Trophoblast cell (in vitro differentiated cells and primary cell): Measurements from ENCODE around the gene RBP3.

Source experiments
- DNase-seq, 2 donors: peaks; one replicate each; pipeline ENCODE4 v3.0.0-alpha.2; 2016
- H2AFZ ChIP-seq: 2 replicates; pipeline ENCODE4 v1.6.1; 2013; ENCODE audit warnings: low read length, moderate library complexity, mild to moderate bottlenecking; ENCODE audit not compliant: insufficient read depth, poor library complexity
- H2AK5ac ChIP-seq: 2 replicates; pipeline ENCODE4 v1.6.1; 2013; ENCODE audit warnings: mild to moderate bottlenecking, low read length
- H2BK120ac ChIP-seq: 2 replicates; pipeline ENCODE4 v1.6.1; 2013; ENCODE audit warnings: low read length, mild to moderate bottlenecking, moderate library complexity; ENCODE audit not compliant: insufficient read depth, poor library complexity
- H2BK12ac ChIP-seq: 2 replicates; pipeline ENCODE4 v1.6.1; 2013; ENCODE audit warnings: mild to moderate bottlenecking, low read length, moderate library complexity
- H2BK5ac ChIP-seq: 2 replicates; pipeline ENCODE4 v1.6.1; 2013; ENCODE audit warnings: low read length, low read depth, moderate library complexity, mild to moderate bottlenecking; ENCODE audit not compliant: poor library complexity
- H3K14ac ChIP-seq: 2 replicates; pipeline ENCODE4 v1.6.1; 2013; ENCODE audit warnings: mild to moderate bottlenecking, low read length
- H3K18ac ChIP-seq: 2 replicates; pipeline ENCODE4 v1.6.1; 2013; ENCODE audit warnings: mild to moderate bottlenecking, low read length
- H3K23ac ChIP-seq: 2 replicates; pipeline ENCODE4 v1.6.1; 2013; ENCODE audit warnings: low read length
- H3K27ac ChIP-seq: 2 replicates; pipeline ENCODE4 v1.5.1; 2013; ENCODE audit warnings: low read depth, mild to moderate bottlenecking, inconsistent platforms, low read length, moderate library complexity
- H3K27me3 ChIP-seq: 2 replicates; pipeline ENCODE4 v1.6.1; 2013; ENCODE audit warnings: inconsistent platforms, mild to moderate bottlenecking, low read length, moderate library complexity; ENCODE audit not compliant: insufficient read depth
- H3K36me3 ChIP-seq, 2 experiments: 1 replicate in 1 of 2; 2 replicates in 1 of 2; pipeline ENCODE4 v1.6.1; 2013; ENCODE audit warnings: low read length in 2 of 2, mild to moderate bottlenecking in 2 of 2, moderate library complexity in 1 of 2; ENCODE audit not compliant: insufficient read depth in 2 of 2, control insufficient read depth in 1 of 2
- H3K4ac ChIP-seq: 2 replicates; pipeline ENCODE4 v1.6.1; 2013; ENCODE audit warnings: low read depth, mild to moderate bottlenecking, low read length, moderate library complexity
- H3K4me1 ChIP-seq, 2 experiments: 1 replicate in 1 of 2; 2 replicates in 1 of 2; pipeline ENCODE4 v1.6.1; 2013; ENCODE audit warnings: low read length in 2 of 2, mild to moderate bottlenecking in 2 of 2, moderate library complexity in 1 of 2; ENCODE audit not compliant: insufficient read depth in 2 of 2, control insufficient read depth in 1 of 2
- H3K4me2 ChIP-seq: 2 replicates; pipeline ENCODE4 v1.6.1; 2013; ENCODE audit warnings: inconsistent platforms, mild to moderate bottlenecking, low read length, moderate library complexity
- H3K4me3 ChIP-seq: 2 replicates; pipeline ENCODE4 v1.5.1; 2013; ENCODE audit warnings: mild to moderate bottlenecking, low read depth, low read length, inconsistent platforms
- H3K79me1 ChIP-seq: one replicate; pipeline ENCODE4 v1.6.1; 2013; ENCODE audit warnings: low read length
- H3K79me2 ChIP-seq: 2 replicates; pipeline ENCODE4 v1.6.1; 2013; ENCODE audit warnings: low read length, mild to moderate bottlenecking; ENCODE audit not compliant: control insufficient read depth, insufficient read depth, poor library complexity
- H3K9ac ChIP-seq: 2 replicates; pipeline ENCODE4 v1.6.1; 2013; ENCODE audit warnings: mild to moderate bottlenecking, low read length
- H3K9me3 ChIP-seq: 2 replicates; pipeline ENCODE4 v1.6.1; 2013; ENCODE audit warnings: low read depth, mild to moderate bottlenecking, control low read depth, inconsistent platforms, low read length; ENCODE audit not compliant: insufficient read depth
- H4K12ac ChIP-seq: 2 replicates; pipeline ENCODE4 v1.6.1; 2013; ENCODE audit warnings: low read depth, mild to moderate bottlenecking, low read length, moderate library complexity
- H4K8ac ChIP-seq: 2 replicates; pipeline ENCODE4 v1.6.1; 2013; ENCODE audit warnings: low read depth, mild to moderate bottlenecking, low read length, moderate library complexity
- H4K91ac ChIP-seq: one replicate; pipeline ENCODE4 v1.6.1; 2013; ENCODE audit warnings: low read depth, mild to moderate bottlenecking, low read length, moderate library complexity
- WGBS: extraction: QIAGEN DNeasy Blood & Tissue Kit; methylation state at CpG from one replicate; pipeline ENCODE4 v1.1.7; 2013; ENCODE audit warnings: missing lambda C conversion rate; ENCODE audit not compliant: insufficient read length, insufficient coverage; ENCODE audit errors: extremely low coverage; 5-methylcytosine and 5-hydroxymethylcytosine counted together

RBP3 gene

DNA sequence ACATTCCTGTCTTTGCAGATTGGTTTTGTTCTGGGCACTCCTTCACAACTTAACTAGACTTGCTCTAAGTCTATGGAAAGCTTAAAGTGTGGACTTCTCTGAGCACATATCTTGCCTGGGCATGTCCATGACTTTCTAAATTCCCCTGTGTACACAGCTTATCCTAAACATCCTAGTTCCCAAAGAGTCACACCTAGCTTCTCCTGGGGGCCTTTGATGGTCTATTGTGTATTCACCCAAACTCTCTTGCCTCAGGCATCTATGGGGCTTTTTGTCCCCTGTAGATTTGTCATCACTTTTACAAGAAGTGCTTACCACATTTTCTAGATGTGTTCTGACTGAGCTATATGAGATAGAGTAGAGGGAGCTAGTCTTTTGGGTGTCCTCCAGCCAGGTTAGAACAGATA lies 48.2 kb downstream of the RBP3 start:
- H3K27me3 ChIP-seq = no peaks in the 10 kb centered on the region
- no peak overlapping the region for H3K4me2 ChIP-seq
- H3K9ac ChIP-seq = no peak overlapping the region
- H3K79me2 ChIP-seq = no peaks in the 10 kb centered on the region
- H3K9me3 ChIP-seq = peaks cover 3% of the 10 kb centered on the region
- no peak overlapping the region for H3K18ac ChIP-seq
- H4K8ac ChIP-seq = no peak overlapping the region
- peak overlapping the region; percentile 59 for H2BK120ac ChIP-seq
- H4K12ac ChIP-seq = no peak overlapping the region
- H3K79me1 ChIP-seq = peaks cover 10% of the 10 kb centered on the region
- H3K4me3 ChIP-seq = no peak overlapping the region
- peak overlapping the region; percentile 29 for H2BK5ac ChIP-seq
- H3K4ac ChIP-seq = no peak overlapping the region
- no peak overlapping the region for H2AFZ ChIP-seq
- peak overlapping the region; percentile 36 for H4K91ac ChIP-seq
- no peaks in the 10 kb centered on the region for H3K36me3 ChIP-seq
- H2AK5ac ChIP-seq = no peak overlapping the region
- H3K27ac ChIP-seq = peak overlapping the region; percentile 68
- H3K4me1 ChIP-seq = peaks cover 6 to 11% of the 10 kb centered on the region in 2 experiments
- no peak for DNase-seq
- no peak overlapping the region for H3K23ac ChIP-seq
- H3K14ac ChIP-seq = peak overlapping the region; percentile 13
- peak overlapping the region; percentile 32 for H2BK12ac ChIP-seq

DNA sequence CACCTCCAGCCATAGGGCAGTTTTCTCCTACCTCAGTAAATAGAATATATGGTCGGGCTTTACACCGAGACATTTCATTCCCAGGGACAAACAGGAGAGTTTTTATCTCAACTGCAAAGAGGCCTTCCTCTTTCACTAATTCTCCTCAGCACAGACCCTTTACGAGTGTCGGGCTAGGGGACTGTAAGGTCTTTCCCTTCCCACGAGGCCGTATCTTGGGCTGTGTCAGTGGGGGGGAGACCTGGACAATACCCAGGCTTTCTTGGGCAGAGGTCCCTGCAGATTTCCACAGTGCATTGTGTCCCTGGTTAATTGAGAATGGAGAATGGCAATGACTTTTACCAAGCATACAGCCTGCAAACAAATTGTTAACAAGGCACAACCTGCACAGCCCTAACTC lies 49.1 kb downstream of the RBP3 start:
- Histone ChIP-seq H3K23ac (no peak overlapping the region), H2AFZ (no peak overlapping the region), H3K9me3 (peaks cover 3% of the 10 kb centered on the region), H3K14ac (no peak overlapping the region), H3K4me3 (no peak overlapping the region), H4K8ac (peak overlapping the region; percentile 32), H3K79me2 (peaks cover 2% of the 10 kb centered on the region), H4K91ac (peak overlapping the region; percentile 25), H2BK5ac (peak overlapping the region; percentile 6), H3K4me1 (peaks cover 13 to 16% of the 10 kb centered on the region in 2 experiments), H2BK12ac (no peak overlapping the region), H3K27me3 (no peaks in the 10 kb centered on the region), H2BK120ac (peak overlapping the region; percentile 68), H3K9ac (no peak overlapping the region), H3K79me1 (peaks cover 18% of the 10 kb centered on the region), H3K4ac (no peak overlapping the region), H3K4me2 (no peak overlapping the region), H3K36me3 (no peaks in the 10 kb centered on the region), H3K27ac (peak overlapping the region; percentile 68), H4K12ac (no peak overlapping the region), H3K18ac (peak overlapping the region; percentile 41), H2AK5ac (no peak overlapping the region)
- DNase-seq = no peak
- WGBS = no CpG with 5 or more reads among the region's 6 CpGs

- WGBS = no CpG with 5 or more reads among the region's 2 CpGs
- Histone ChIP-seq H3K4me3 (no peak overlapping the region), H3K14ac (peak overlapping the region; percentile 85), H3K79me2 (peaks cover 14% of the 10 kb centered on the region), H3K4me1 (peaks cover 41 to 46% of the 10 kb centered on the region in 2 experiments), H3K36me3 (no peaks in the 10 kb centered on the region), H3K23ac (no peak overlapping the region), H4K8ac (peak overlapping the region; percentile 47), H3K9ac (no peak overlapping the region), H2AFZ (no peak overlapping the region), H2AK5ac (peak overlapping the region; percentile 78), H4K12ac (no peak overlapping the region), H3K27me3 (no peaks in the 10 kb centered on the region), H2BK120ac (peak overlapping the region; percentile 71), H3K27ac (peak overlapping the region; percentile 31), H2BK12ac (peak overlapping the region; percentile 52), H4K91ac (peak overlapping the region; percentile 87), H3K79me1 (peaks cover 46% of the 10 kb centered on the region), H3K18ac (peak overlapping the region; percentile 44), H3K9me3 (peaks cover 3% of the 10 kb centered on the region), H2BK5ac (peak overlapping the region; percentile 52), H3K4me2 (no peak overlapping the region), H3K4ac (peak overlapping the region; percentile 28)
- no peak for DNase-seq
Measured at GRCh38 chr10:47400251-47400650, 52.1 kb downstream of the RBP3 start.

DNA sequence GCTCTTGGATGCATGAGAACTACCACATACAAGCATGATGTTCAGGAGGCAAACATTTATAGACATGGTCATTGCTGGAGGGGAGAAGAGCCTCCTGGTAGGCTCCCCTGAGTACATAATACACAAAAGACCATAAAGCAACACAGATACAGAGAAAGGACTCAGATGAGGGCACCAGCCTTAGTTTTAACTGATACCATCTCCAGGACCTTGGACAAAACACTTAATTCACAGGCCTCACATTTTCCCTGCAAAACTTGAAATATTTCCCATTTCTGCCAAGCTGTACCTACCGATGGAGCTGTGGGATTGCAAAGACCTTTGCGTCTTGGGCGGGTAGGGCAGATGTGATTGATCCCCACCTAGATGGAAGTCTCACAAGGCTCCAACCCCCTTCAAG lies 52.6 kb downstream of the RBP3 start:
- WGBS = no CpG with 5 or more reads among the region's 3 CpGs

More for the DNA sequence above, 52.6 kb downstream of the RBP3 start:
- peaks cover 44 to 49% of the 10 kb centered on the region in 2 experiments for H3K4me1 ChIP-seq
- peak overlapping the region; percentile 39 for H2BK5ac ChIP-seq
- no peaks in the 10 kb centered on the region for H3K36me3 ChIP-seq
- peak; percentile 76 to 92 for DNase-seq
- no peaks in the 10 kb centered on the region for H3K27me3 ChIP-seq
- no peak overlapping the region for H4K12ac ChIP-seq
- peak overlapping the region; percentile 8 for H4K8ac ChIP-seq
- peak overlapping the region; percentile 69 for H2BK120ac ChIP-seq
- H3K4me2 ChIP-seq = no peak overlapping the region
- peaks cover 47% of the 10 kb centered on the region for H3K79me1 ChIP-seq
- H3K4me3 ChIP-seq = no peak overlapping the region
- peaks cover 2% of the 10 kb centered on the region for H3K9me3 ChIP-seq
- peaks cover 14% of the 10 kb centered on the region for H3K79me2 ChIP-seq
- H2BK12ac ChIP-seq = peak overlapping the region; percentile 37
- no peak overlapping the region for H2AK5ac ChIP-seq
- H3K9ac ChIP-seq = no peak overlapping the region
- H3K14ac ChIP-seq = peak overlapping the region; percentile 46
- H4K91ac ChIP-seq = peak overlapping the region; percentile 87
- H3K23ac ChIP-seq = no peak overlapping the region
- H3K27ac ChIP-seq = peak overlapping the region; percentile 30
- H2AFZ ChIP-seq = no peak overlapping the region
- peak overlapping the region; percentile 12 for H3K18ac ChIP-seq
- no peak overlapping the region for H3K4ac ChIP-seq
